ENCODE measurements around the gene VCP.

DNA sequence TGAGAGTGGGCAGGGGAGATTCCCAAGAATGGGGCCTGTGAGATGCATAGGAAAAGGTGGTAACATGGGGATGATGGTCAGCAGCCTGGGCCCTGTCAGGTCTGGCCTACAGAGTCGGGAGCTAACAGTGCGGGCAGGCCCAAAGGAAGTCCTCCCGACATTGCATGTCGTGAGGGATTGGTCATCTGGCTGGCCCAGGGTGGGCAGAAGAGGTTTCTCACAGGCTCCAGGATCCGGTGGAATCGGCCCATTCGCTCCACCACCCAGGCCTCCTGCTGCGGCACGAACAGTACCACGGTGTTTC is 30.0 kb upstream of the VCP start:
- TF ChIP-seq, protein P1, sequence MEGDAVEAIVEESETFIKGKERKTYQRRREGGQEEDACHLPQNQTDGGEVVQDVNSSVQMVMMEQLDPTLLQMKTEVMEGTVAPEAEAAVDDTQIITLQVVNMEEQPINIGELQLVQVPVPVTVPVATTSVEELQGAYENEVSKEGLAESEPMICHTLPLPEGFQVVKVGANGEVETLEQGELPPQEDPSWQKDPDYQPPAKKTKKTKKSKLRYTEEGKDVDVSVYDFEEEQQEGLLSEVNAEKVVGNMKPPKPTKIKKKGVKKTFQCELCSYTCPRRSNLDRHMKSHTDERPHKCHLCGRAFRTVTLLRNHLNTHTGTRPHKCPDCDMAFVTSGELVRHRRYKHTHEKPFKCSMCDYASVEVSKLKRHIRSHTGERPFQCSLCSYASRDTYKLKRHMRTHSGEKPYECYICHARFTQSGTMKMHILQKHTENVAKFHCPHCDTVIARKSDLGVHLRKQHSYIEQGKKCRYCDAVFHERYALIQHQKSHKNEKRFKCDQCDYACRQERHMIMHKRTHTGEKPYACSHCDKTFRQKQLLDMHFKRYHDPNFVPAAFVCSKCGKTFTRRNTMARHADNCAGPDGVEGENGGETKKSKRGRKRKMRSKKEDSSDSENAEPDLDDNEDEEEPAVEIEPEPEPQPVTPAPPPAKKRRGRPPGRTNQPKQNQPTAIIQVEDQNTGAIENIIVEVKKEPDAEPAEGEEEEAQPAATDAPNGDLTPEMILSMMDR (IDR thresholded peaks at IDR 0.05; ENCODE audit: low read depth, low read length, poor library complexity, severe bottlenecking), result no peak
- TF ChIP-seq EZH2phosphoT487 (IDR thresholded peaks at IDR 0.05; ENCODE audit: borderline replicate concordance, low read length), result no peak
